Superior temporal gyrus (tissue), 1 donor: Measurements from ENCODE around the gene ZBTB32.

ENCODE experiments used
- DNase-seq: peaks from one replicate; pipeline ENCODE4 v3.0.0-alpha.2; 2016; ENCODE audit errors: extremely low spot score

Gene ZBTB32

DNA sequence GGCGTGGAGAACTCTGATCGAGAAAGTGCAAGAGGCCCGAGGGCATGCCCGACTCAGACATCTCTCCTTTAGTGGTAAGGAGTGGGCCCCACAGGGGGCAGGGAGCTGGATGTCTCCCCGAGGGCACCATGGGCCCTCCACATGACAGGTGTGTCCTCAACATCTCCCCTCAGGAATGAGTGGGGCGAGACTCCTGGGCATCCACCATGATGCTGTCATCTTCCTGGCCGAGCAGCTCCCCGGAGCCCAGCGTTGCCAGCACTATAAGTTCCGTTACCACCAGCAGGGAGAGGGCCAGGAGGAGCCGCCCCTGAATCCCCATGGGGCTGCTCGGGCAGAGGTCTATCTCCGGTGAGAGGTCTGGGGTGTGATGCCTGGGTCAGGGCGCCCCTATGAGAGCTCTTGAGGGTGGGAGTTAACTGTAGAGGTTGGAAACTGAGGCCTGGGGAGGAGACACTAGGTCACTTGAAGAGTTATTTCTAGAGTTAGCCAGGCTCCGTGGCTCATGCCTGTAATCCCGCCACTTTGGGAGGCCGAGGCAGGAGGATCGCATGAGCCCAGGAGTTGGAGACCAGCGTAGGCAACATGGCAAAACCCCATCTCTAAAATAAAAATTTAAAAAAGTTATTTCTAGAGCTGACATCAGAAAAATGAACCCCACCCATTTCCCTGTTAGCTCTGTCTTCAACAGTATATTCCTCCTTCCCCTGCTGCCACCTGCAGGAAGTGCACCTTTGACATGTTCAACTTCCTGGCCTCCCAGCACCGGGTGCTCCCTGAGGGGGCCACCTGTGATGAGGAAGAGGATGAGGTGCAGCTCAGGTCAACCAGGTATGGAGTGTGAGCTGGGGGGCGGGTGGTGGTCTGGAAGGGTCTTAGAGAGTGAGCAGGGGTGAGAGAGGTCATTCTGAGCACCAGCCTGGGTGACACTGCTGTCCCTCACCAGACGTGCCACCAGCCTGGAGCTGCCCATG, 32.8 kb downstream of the ZBTB32 start:
- no peak for DNase-seq

DNA sequence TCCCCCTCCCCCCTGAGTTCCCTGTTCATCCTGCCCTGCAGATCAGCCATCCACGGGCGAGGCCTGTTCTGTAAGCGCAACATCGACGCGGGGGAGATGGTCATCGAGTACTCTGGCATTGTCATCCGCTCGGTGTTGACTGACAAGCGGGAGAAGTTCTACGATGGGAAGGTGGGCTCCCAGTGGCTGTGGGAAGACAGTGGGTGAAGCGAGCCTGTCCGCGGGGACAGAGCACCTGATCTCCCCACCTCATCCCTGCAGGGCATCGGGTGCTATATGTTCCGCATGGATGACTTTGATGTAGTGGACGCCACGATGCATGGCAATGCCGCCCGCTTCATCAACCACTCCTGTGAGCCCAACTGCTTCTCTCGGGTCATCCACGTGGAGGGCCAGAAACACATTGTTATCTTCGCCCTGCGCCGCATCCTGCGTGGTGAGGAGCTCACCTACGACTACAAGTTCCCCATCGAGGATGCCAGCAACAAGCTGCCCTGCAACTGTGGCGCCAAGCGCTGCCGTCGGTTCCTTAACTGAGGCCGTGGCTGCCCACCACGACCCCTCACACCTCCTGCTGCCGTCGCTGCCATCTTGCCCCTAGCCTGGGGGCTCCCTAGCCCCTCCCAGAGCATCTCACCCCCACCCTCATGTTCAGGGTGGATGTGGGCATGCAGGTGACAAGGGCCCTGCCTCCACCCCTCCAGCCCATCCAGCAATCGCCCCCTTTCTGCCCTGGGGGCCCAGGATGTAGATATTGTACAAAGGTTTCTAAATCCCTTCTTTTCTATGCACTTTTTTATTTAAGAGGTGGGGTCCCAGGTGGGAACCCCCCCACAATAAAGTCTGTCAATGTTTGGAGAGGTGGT, 33.9 kb downstream of the ZBTB32 start:
- DNase-seq, result no peak

DNA sequence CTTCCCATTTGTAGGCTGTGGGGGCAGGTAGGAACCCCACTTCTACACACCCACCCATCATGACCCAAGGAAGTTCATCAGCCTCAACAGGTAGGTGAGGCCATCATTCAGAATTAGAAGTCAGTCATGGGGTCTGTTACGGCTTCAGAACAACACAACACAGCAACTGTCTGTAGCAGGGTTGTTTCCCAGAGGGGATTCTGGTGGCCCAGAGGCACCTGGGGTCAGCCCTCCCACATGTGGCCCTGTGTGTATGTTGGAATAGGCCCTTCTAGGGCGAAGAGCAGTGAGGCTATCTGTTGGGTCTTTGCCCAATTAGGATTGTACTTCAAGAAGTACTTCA, 34.5 kb downstream of the ZBTB32 start:
- no peak for DNase-seq

DNA sequence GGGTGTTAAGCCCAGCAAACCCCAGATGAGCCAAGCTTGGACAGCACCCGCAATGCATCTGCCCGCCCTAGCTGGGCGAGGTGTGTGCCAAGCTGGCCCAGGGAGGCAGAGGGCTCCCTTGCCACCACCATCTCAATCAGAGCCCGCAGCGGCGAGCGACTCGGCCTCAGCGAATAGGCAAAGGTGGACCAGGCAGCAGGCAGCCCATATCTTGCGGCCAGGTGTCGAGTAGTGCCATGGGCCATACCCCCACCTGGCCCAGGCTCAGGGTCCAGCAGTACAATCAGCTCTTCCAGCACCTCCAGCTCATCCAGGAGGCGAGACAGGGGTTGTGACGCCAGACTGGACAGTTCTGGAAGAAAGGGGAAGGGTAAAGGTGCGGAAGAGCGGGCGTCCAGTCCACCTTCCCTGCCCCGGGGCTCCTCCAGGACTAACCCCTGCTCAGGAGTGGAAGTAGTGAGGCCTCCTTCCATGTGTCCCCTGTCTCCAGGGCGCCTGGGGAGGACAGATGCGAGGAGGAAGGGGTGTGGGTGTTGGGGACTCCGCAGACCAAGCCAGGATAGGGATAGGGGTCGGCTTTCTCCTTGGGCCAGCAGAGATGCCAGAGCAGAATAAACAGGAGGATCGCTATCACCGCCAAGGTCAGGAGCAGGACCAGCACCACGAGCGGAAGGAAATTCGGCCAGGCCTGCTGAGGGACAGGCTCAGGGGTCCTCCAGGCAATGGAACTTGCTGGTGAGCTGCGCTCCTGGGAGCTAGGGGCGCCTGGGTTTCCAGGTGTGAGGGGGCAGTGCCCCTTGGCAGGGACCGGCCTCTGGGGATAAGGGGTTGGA, 35.1 kb downstream of the ZBTB32 start:
- DNase-seq, result no peak

DNA sequence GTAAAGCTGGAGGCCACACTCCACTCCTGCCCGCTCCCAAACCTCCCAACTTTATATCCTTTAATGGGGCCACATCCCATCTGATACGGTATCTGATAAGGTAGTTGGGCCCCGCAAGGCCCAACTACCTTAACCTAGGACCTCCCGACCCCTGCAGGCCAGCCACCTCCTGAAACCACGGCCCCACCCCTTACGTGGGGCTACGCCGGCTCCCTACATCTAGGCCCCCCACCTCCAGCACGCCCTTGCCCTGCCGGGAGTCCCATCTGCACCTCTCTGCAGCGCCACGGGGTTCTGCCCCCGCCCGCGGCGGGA, 35.7 kb downstream of the ZBTB32 start:
- no peak for DNase-seq

DNA sequence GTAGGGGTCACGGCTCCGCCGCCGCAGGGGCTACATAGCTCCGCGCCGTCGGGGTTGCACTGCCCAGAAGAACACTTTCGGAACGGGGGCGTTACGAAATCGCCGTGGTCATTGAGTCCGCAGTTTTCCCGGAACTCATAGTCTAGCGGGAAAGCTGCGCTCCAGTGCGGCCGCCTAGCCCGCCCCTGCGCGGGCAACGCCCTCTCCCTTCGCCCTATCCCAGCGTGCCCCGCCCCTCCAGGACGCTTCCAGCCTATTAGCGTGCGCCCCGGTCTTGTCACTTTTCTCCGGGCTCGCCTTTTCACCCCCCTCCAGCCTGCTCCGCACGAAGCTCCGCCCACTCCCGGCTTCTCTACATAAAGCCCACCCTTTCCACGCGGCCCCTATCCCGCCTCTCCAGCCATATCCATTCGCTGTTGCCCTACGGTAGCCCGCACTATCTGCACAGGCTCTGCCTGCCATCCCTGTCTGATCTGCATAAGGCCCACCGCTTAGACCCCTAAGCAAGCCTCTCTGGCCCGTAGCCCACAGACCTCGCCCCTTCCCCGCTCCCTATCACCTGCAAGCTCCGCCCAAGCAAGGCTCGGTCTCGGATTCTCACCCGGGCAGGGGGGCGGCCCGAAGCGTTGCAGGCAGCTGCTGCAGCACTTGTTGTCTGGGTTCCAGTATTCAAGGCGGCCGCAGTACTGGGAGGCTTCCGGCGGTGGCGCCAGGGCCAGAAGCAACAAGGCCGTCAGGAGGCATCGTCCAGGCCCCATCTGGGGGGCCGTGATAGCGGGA, 36.3 kb downstream of the ZBTB32 start:
- peak; percentile 99 for DNase-seq

DNA sequence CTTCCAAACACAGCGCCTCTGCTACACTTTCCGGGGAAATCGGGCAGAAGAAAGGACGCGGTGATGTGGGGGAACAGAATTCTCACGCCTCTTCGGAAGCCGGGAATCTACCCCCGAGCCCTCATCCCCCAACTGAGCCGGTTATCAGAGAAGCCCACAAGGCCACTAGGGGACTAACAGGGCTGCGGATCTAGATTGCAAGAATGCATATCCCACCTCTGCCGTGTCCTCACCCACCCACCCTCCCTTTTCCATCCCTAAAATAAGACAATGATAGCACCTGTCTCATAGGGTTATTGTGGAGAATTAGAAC, 36.8 kb downstream of the ZBTB32 start:
- no peak for DNase-seq

DNA sequence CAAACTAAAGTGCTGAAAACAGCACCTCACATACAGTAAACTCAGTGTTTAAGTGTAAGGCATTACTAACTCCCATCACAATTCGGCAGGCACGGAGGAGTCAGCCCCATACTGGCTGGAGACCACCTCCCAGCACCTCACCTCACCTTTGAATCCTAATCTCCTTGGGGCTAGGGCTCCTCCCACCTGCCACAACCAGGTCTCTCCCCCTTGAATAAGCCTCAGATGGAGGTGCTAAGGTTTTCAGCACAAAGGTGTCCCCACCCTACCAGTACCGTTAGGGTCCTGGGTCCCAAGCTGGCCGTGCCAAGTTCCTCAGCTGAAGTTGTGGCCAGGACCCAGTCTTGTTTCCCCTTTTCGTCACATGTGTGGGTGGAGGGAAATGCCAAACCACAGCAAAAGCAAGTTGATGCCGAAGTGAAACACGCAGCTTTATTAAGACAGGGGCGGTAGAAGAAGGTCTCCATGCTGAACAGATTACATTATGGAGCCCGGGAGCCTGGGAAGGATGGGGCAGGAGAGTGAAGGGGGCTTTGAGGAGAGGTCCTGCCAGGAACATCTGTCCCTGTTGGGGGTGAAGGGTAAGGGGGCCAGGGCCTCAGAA, 37.9 kb downstream of the ZBTB32 start, which contains the start of gene IGFLR1:
IGFLR1 (minus strand) TSS at position 332 of the 604 bp plus-strand sequence. CDS start 1,272 bp downstream, outside the sequence.
- no peak for DNase-seq

DNA sequence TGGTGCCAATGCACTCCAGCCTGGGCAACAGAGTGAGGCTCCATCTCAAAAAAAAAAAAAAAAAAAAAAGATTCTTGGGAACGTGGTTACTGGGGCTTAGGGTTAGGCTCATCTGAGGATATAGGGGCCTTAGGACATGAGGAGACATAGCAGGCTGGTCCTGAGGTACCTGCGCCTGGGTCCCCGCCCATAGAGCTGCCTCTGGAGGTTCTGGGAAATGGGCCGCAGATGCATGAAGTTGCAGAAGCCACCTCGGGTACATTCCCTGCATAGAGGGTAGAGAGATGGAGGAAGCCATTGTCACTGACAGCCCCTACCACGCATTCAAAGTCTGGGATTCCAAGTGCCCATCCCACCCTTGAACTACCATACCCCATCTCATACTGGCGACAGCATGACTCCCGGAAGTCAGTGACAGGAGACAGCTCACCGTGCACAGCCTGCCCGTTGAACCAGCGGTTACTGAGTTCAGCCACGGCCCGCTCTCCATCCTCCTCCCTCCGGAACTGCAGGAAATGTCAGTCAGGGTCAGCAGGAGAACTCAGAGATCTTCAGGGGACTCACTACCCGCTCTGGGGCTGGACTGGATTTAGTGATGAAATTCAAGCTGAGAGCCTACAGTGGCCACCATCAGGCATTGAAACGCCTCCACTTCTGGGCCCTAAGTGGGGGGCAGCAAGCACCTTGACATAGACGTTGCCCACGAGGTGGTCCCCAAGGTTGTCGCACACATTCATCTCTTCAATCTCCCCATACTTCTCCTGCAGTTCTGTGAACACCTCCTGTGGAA, 39.5 kb downstream of the ZBTB32 start:
- no peak for DNase-seq

DNA sequence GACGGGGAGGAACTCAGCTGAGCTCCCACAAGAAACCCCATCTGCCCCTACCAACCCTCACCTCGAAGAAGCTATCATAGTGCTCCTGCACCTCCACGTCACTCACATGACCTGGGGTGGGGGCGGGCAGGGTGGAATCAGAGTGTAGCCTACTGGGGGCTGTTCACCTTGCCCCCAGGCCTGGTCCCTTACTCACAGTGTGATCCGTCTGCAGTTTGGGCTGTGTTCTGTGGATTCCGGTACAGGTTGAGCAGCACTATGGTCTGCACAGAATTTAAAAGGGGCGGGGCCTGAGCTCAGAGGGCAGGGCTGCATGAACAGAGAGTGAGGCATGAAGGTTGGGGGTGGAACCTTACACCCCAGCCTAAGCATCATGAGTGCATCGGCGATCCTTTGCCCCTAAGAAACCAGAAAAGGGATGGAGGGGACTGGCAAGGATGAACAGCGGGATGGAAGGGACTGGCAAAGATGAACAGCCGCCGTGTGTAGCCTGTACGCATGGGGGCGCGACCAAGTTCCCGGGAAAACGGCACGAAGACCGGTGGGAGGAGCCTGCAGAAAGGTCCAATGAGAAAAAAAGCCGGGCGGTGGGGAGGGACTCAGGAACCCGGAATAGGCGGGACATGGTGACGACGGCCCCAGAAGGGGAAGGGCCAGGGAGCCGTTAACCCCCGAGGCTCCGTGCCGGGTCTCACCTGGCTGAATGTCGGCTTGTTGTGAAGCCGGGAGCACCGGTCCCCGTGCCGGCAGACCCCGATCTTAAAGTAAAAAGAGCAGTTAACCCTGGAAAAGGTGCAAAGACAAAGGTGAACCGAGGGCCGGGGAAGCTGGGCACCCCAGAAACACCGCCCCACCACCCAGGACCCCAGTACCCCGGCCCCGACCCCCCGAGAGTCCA, 40.3 kb downstream of the ZBTB32 start:
- peak; percentile 98 for DNase-seq

DNA sequence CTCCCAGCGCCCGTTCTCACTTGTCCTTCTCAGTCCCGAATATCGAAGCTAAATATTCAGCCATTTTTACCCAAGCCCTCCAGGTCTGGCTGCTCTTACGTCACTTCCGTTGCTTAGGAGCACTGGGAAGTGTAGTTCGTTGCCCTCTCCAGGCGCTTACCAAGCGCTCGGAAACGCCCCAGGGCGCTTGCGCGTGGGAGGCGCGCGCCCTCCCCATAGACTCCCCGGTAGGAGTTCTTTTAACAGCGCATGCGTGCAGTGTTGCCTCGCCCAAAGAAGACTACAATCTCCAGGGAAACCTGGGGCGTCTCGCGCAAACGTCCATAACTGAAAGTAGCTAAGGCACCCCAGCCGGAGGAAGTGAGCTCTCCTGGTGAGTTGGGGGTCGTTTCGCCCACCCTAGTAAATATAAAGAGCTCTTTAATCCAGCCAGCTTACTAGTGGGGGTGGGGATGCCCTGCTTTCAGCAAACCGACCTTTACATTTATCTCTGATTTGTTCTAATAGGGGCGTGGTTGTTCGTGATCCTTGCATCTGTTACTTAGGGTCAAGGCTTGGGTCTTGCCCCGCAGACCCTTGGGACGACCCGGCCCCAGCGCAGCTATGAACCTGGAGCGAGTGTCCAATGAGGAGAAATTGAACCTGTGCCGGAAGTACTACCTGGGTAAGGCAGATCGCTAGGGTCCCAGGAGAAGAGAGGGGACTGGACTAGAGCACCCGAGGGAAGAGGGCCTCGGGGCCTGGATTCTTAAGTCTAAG, 41.1 kb downstream of the ZBTB32 start, which contains the start of the genes PSENEN and U2AF1L4:
PSENEN (plus strand) TSS at position 324 of the 759 bp plus-strand sequence; CDS start at position 604, 280 bp downstream.
U2AF1L4 (minus strand) TSS at position 91 of the 759 bp plus-strand sequence; CDS start at position 64, 27 bp downstream.
- DNase-seq, result peak; percentile 100

DNA sequence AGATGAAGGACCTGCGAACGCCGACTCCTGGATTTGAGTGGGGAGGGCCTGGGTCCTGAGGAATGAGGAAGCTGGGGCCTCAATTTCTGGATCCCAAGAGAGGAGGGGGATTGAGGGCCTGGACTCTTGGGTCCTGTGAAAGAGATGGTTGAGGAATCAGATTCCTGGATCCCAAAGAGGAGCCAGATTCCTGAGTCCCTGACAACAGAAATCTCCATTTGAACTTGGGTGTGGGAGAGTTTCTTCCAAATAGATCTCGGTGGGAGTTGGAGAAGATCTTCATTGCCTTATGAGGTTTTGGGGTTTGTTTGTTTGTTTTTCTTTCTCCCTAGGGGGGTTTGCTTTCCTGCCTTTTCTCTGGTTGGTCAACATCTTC, 41.7 kb downstream of the ZBTB32 start:
- DNase-seq, result no peak

DNA sequence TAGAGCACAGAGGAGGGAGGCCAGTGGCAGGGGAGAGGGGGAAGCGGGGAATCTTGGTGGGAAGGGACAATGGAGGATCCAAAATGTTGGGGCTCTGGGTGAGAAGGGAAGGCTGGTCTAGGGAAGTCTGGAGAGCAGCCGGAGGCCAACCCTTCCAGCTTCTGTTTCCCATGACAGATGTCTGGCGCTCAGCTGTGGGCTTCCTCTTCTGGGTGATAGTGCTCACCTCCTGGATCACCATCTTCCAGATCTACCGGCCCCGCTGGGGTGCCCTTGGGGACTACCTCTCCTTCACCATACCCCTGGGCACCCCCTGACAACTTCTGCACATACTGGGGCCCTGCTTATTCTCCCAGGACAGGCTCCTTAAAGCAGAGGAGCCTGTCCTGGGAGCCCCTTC, 42.2 kb downstream of the ZBTB32 start:
- DNase-seq, result no peak

DNA sequence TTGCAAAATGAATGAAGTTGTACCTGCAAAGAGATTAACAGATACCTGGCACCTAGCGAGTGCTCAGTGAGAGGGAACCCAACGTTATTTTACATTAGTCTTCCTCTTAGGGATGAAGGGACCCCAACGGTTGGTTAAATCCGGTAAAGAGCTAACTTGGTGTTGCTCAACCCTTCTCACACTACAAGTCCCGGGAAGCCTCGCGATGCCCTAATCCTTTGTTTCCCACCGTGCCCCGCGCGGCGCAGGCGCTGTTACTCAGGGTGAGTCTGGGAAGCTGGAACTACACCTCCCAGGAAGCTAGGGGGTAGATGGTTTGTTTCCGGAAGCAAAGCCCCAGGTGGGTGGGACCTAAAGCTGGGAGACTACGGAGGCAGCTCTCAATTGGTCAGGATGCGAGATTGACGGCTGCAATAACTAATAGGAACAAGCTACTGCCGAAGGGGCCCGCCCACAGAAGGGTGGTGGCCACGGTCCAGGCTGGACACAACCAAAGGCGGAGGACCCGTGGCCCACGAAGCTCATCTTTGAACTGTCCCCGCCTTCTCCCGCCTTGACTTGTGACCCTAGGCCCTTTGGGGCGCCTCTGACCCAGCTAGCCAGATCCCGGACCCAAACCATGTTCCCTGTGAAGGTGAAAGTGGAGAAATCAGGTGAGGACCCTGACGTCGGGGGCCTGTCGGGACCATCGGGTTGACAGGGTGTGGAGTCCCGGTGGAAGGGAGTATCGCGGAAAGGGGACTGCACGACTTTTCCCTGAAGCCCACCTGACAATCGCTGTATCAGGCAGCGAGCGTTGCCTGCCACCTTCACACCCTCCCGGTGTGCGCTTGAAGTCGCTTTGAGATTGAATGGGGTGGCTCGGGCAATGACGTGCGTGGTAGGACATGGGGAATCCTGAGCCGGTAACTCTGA, 44.0 kb downstream of the ZBTB32 start, which contains the start of gene LIN37:
LIN37 (plus strand) TSS at position 471 of the 915 bp plus-strand sequence; CDS start at position 620, 149 bp downstream.
- peak; percentile 100 for DNase-seq

DNA sequence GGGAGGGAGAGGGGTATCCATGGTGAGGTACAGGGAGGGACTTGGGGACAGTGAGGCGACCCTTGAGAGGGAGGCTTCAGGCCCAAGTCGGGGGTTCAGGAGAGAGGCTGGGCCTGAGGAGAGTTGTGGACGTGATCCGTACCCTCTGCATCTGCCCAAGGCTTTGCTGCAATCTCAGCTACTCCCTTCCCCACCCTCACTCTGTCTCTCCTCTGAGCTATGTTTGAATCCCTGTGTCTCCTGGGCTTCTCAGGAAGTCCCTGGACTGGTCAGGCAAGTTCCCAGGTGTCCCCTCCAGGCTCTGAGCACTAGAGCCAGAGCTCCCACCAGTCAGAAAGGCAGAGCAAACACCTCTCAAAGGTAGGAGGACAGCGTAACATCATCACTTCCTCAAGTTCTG, 45.8 kb downstream of the ZBTB32 start:
- DNase-seq, result no peak

DNA sequence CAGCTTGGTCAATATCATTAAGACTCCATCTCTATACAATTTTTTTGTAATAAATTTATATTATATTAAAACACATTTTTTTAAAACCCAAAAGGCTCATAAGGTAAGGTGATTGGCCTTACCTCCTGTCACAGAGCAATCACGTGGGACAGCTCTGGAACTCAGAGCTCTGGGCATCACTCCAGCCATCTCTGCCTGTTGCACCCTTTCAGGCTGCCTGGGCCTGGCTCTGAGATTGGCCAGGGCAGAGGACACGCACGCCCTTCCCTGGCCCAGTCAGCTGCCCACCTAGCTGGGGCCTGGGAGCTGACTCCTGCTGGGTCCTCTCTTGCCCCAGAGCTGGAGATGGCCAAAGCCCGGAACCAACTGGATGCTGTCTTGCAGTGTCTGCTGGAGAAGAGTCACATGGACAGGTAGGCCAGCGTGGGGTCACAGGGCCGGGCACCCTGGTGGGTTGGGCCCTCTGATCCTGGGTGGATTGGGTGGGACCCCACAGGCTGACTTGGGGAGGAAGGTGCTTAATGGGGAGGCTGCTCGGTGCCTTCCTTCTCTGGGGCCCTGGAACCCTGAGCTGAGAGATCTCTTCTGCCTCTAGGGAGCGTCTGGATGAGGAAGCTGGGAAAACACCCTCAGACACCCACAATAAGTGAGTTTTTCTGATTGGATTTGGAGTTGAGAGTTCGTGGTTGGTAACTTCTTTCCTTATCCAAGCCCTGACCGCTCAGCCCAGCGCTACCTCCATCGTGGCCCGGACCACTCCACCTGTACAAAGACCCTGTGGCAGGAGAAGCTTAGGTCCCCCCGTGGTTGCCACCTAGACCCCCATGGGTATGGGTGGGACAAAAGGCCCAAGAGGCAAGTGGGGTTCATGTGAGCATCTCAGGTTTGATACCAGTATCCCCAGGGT, 47.7 kb downstream of the ZBTB32 start:
- DNase-seq, result no peak
